ENCODE measurements around the gene GPR176.

Gene GPR176

GRCh38 chr15:39873978-39874377 is 46.1 kb downstream of the GPR176 start:
- TF ChIP-seq CTCF (conservative IDR thresholded peaks at IDR 0.05) = no peak
- no peak overlapping the region for H3K27ac ChIP-seq

- no peak overlapping the region for H3K27ac ChIP-seq
- TF ChIP-seq CTCF (conservative IDR thresholded peaks at IDR 0.05) = no peak
Observed at GRCh38 chr15:39870537-39870936, 49.5 kb downstream of the GPR176 start.

GRCh38 chr15:39869858-39870515 is 50.1 kb downstream of the GPR176 start:
- TF ChIP-seq CTCF (conservative IDR thresholded peaks at IDR 0.05) = no peak
- no peak overlapping the region for H3K27ac ChIP-seq

GRCh38 chr15:39869254-39869653 is 50.8 kb downstream of the GPR176 start:
- H3K27ac ChIP-seq = no peak overlapping the region
- no peak for TF ChIP-seq CTCF (conservative IDR thresholded peaks at IDR 0.05)

- no peak for TF ChIP-seq CTCF (conservative IDR thresholded peaks at IDR 0.05)
- H3K27ac ChIP-seq = no peak overlapping the region
Observed at GRCh38 chr15:39868396-39868795, 51.7 kb downstream of the GPR176 start.

GRCh38 chr15:39864116-39864515 is 56.0 kb downstream of the GPR176 start:
- H3K27ac ChIP-seq = no peak overlapping the region
- no peak for TF ChIP-seq CTCF (conservative IDR thresholded peaks at IDR 0.05)

- no peak overlapping the region for H3K27ac ChIP-seq
- TF ChIP-seq CTCF (conservative IDR thresholded peaks at IDR 0.05) = no peak
Observed at GRCh38 chr15:39860871-39861270, 59.2 kb downstream of the GPR176 start.
